SK-N-SH (cell line): ENCODE data around the gene C17orf100.
"Not testable (repeated sequence)": the region's sequence is repeated elsewhere in the genome, so short reads cannot be mapped to it uniquely, and the experiment has no call there.

Experiments used
- RAD21 ChIP-seq: IDR thresholded peaks from 2 replicates; pipeline ENCODE4 v1.6.1; 2012; ENCODE audit warnings: mild to moderate bottlenecking, low read length
- RXRA ChIP-seq: IDR thresholded peaks from 2 replicates; pipeline ENCODE4 v1.4.0; 2012; ENCODE audit warnings: low read depth, mild to moderate bottlenecking, borderline replicate concordance
- TF ChIP-seq, protein P1 (sequence below): IDR thresholded peaks from 2 replicates; pipeline ENCODE4 v1.6.1; 2012; ENCODE audit warnings: mild to moderate bottlenecking, low read depth, low read length, moderate library complexity
- TF ChIP-seq, protein P2 (sequence below): fragments of 150-350 bp; IDR thresholded peaks from 2 replicates; pipeline ENCODE4 v1.6.1; 2016; ENCODE audit warnings: mild to moderate bottlenecking, low read depth, low read length

DNA sequence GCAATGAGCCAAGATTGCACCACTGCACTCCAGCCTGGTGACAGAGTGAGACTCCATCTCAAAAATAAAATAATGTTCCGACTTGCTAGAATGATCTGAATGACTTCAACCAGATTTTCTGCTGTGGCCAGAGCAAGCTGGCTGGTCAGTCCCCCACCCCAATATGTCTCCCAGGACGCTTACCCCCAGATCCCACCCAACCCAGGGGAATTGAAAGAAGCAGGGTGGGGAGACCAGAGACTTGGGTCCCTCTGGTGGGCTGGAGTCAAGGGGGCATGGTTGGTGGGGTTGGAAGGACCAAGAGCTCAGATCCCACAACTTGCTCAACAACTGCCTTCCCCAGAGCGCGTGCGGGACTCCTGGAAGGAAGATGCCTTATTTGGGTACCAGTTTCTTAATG, 6.8 kb downstream of the C17orf100 start:
- TF ChIP-seq, protein P1, sequence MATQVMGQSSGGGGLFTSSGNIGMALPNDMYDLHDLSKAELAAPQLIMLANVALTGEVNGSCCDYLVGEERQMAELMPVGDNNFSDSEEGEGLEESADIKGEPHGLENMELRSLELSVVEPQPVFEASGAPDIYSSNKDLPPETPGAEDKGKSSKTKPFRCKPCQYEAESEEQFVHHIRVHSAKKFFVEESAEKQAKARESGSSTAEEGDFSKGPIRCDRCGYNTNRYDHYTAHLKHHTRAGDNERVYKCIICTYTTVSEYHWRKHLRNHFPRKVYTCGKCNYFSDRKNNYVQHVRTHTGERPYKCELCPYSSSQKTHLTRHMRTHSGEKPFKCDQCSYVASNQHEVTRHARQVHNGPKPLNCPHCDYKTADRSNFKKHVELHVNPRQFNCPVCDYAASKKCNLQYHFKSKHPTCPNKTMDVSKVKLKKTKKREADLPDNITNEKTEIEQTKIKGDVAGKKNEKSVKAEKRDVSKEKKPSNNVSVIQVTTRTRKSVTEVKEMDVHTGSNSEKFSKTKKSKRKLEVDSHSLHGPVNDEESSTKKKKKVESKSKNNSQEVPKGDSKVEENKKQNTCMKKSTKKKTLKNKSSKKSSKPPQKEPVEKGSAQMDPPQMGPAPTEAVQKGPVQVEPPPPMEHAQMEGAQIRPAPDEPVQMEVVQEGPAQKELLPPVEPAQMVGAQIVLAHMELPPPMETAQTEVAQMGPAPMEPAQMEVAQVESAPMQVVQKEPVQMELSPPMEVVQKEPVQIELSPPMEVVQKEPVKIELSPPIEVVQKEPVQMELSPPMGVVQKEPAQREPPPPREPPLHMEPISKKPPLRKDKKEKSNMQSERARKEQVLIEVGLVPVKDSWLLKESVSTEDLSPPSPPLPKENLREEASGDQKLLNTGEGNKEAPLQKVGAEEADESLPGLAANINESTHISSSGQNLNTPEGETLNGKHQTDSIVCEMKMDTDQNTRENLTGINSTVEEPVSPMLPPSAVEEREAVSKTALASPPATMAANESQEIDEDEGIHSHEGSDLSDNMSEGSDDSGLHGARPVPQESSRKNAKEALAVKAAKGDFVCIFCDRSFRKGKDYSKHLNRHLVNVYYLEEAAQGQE, result not testable (repeated sequence)
- TF ChIP-seq, protein P2, sequence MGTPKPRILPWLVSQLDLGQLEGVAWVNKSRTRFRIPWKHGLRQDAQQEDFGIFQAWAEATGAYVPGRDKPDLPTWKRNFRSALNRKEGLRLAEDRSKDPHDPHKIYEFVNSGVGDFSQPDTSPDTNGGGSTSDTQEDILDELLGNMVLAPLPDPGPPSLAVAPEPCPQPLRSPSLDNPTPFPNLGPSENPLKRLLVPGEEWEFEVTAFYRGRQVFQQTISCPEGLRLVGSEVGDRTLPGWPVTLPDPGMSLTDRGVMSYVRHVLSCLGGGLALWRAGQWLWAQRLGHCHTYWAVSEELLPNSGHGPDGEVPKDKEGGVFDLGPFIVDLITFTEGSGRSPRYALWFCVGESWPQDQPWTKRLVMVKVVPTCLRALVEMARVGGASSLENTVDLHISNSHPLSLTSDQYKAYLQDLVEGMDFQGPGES, result not testable (repeated sequence)
- not testable (repeated sequence) for TF ChIP-seq RXRA, RAD21
